NCI-H82 treated with DMSO at 0.1 percent for 48 hours (cell line): ENCODE measurements around the gene PCDHGA11.
"Not testable (repeated sequence)": the region's sequence is repeated elsewhere in the genome, so short reads cannot be mapped to it uniquely, and the experiment has no call there.

Experiments
- DNase-seq: peaks from one replicate; lab custom pipeline; 2025; ENCODE audit not compliant: unreplicated experiment; lab: John Stamatoyannopoulos, UW

Gene PCDHGA11

GRCh38 chr5:141398608-141399007, 22.2 kb upstream of the PCDHGA11 start:
- DNase-seq, result no peak

GRCh38 chr5:141399555-141400258, 21.1 kb upstream of the PCDHGA11 start:
- no peak for DNase-seq

GRCh38 chr5:141402553-141403243, 18.2 kb upstream of the PCDHGA11 start, which contains the start of gene PCDHGA9:
PCDHGA9 (plus strand) TSS chr5:141402778; CDS start chr5:141402953, 175 bp downstream.
- no peak for DNase-seq

GRCh38 chr5:141403387-141403786, 17.5 kb upstream of the PCDHGA11 start:
- DNase-seq, result no peak

GRCh38 chr5:141407790-141408505, 12.9 kb upstream of the PCDHGA11 start, which contains the start of gene PCDHGB6:
PCDHGB6 (plus strand) TSS chr5:141408021; CDS start chr5:141408203, 182 bp downstream.
- DNase-seq, result not testable (repeated sequence)

GRCh38 chr5:141409598-141410306, 11.1 kb upstream of the PCDHGA11 start:
- DNase-seq, result no peak

GRCh38 chr5:141411575-141411974, 9.3 kb upstream of the PCDHGA11 start:
- no peak for DNase-seq

GRCh38 chr5:141412854-141413539, 7.9 kb upstream of the PCDHGA11 start, which contains the start of gene PCDHGA10:
PCDHGA10 (plus strand) TSS chr5:141412987; CDS start chr5:141413176, 189 bp downstream.
- no peak for DNase-seq

GRCh38 chr5:141413540-141414069, 7.2 kb upstream of the PCDHGA11 start:
- DNase-seq, result no peak

- DNase-seq, result not testable (repeated sequence)
Measured at GRCh38 chr5:141414548-141415274, 6.1 kb upstream of the PCDHGA11 start.

GRCh38 chr5:141415275-141415618, 5.6 kb upstream of the PCDHGA11 start:
- DNase-seq, result not testable (repeated sequence)

- DNase-seq, result not testable (repeated sequence)
Measured at GRCh38 chr5:141417494-141418172, 3.2 kb upstream of the PCDHGA11 start, which contains the start of gene PCDHGB7. PCDHGB7 (plus strand) TSS chr5:141417677; CDS start chr5:141417860, 183 bp downstream.

- no peak for DNase-seq
Measured at GRCh38 chr5:141419074-141419880, 1.6 kb upstream of the PCDHGA11 start.

- no peak for DNase-seq
Measured at GRCh38 chr5:141421489-141421855, 621 bp downstream of the PCDHGA11 start.

GRCh38 chr5:141422742-141423291, 2.0 kb downstream of the PCDHGA11 start:
- DNase-seq, result no peak

GRCh38 chr5:141427783-141428426, 7.1 kb downstream of the PCDHGA11 start:
- no peak for DNase-seq
